ENCODE data around the gene NQO1.
"Not testable (repeated sequence)": the region's sequence is repeated elsewhere in the genome, so short reads cannot be mapped to it uniquely, and the experiment has no call there.

The NQO1 gene

DNA sequence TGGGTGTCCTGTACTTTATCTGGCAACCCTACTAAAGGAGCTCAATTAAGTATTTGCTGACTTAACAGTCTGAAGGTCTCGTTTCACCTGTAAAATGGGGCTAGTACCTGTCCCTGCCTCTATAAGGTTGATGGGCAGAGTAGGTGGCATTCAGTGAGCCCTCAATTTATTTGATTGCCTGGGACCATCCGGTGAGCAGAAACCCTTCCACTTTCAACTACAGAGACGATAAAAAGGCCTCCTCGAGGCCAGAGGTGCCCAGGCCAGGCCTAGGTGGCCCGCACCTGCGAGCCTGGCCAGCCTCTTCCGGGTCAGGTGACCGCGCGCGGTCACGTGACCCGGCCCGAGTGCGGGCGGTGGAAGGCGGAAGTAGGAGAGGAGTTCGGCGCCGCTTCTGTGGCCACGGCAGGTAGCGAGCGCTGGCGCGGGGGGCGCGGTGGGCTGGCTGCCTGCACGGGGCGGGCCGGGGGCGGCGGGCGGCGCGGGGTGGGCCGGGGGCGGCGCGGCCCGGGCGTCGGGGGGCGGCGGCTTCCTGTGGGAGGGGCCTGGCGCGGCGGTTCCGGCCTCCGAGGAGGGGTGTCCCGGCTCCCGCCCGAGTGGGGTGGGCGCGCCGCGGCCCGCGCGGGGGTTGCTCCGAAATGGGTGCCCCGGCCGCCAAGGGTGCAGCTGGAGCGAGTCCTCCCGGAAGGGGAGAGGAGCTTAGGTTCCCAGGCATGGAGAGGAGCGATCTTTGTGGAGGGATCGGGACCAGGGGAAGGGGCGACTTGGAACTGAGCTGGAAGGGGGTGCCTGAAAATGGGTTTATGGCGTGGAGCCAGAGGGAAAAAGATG lies 35.8 kb upstream of the NQO1 start, which contains the start of gene WWP2:
TSS of gene WWP2 (plus strand) at position 350 of the 831 bp plus-strand sequence. CDS start 24,679 bp downstream, outside the sequence.
- TF ChIP-seq, protein P1, sequence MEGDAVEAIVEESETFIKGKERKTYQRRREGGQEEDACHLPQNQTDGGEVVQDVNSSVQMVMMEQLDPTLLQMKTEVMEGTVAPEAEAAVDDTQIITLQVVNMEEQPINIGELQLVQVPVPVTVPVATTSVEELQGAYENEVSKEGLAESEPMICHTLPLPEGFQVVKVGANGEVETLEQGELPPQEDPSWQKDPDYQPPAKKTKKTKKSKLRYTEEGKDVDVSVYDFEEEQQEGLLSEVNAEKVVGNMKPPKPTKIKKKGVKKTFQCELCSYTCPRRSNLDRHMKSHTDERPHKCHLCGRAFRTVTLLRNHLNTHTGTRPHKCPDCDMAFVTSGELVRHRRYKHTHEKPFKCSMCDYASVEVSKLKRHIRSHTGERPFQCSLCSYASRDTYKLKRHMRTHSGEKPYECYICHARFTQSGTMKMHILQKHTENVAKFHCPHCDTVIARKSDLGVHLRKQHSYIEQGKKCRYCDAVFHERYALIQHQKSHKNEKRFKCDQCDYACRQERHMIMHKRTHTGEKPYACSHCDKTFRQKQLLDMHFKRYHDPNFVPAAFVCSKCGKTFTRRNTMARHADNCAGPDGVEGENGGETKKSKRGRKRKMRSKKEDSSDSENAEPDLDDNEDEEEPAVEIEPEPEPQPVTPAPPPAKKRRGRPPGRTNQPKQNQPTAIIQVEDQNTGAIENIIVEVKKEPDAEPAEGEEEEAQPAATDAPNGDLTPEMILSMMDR (IDR thresholded peaks at IDR 0.05; ENCODE audit: poor library complexity, severe bottlenecking) = no peak
- DNase-seq (ENCODE audit: low spot score) (peak; percentile 76), ATAC-seq (ENCODE audit: low read depth) (peak; percentile 77)
- Histone ChIP-seq H3K9me3 (ENCODE audit: severe bottlenecking) (no peaks in the 10 kb centered on the region), H3K4me1 (ENCODE audit: insufficient read depth, poor library complexity, severe bottlenecking) (peaks cover 5% of the 10 kb centered on the region), H3K27ac (ENCODE audit: poor library complexity, severe bottlenecking) (peak within 1 kb of the TSS; percentile 76), H3K4me3 (ENCODE audit: severe bottlenecking) (peak within 1 kb of the TSS; percentile 69), H3K27me3 (ENCODE audit: insufficient read depth, poor library complexity, severe bottlenecking) (no peaks in the 10 kb centered on the region), H3K36me3 (ENCODE audit: low read depth) (no peaks in the 10 kb centered on the region)

DNA sequence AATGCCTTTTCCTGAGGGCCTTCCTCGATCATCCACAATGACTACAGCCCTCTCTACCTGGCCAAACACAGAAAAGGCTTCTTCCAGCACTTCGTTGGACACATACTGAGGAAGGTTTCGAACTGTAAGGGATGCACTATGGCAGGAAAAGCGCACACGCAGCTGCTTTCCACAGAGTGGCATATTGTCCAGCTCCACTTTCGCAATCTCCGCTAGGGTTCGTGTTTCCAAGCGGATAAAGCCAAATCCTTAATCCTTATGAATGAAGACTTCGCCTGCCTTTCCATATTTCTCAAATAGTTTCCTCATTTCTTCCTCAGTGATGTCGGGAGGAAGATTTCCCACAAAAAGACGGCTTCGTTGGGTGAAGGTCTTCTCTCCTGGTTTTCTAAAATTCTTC lies 31.0 kb upstream of the NQO1 start:
- not testable (repeated sequence) for H3K9me3 ChIP-seq (ENCODE audit: severe bottlenecking); H3K4me3 ChIP-seq (ENCODE audit: severe bottlenecking); H3K36me3 ChIP-seq (ENCODE audit: low read depth); H3K27me3 ChIP-seq (ENCODE audit: insufficient read depth, poor library complexity, severe bottlenecking); DNase-seq (ENCODE audit: low spot score); H3K27ac ChIP-seq (ENCODE audit: poor library complexity, severe bottlenecking); H3K4me1 ChIP-seq (ENCODE audit: insufficient read depth, poor library complexity, severe bottlenecking); ATAC-seq (ENCODE audit: low read depth)

GRCh38 chr16:69756705-69757104 lies 30.3 kb upstream of the NQO1 start:
- no peaks in the 10 kb centered on the region for H3K9me3 ChIP-seq (ENCODE audit: severe bottlenecking)
- no peak for ATAC-seq (ENCODE audit: low read depth)
- TF ChIP-seq, protein P1 (IDR thresholded peaks at IDR 0.05; ENCODE audit: poor library complexity, severe bottlenecking) = no peak
- no peak overlapping the region for H3K27ac ChIP-seq (ENCODE audit: poor library complexity, severe bottlenecking)
- H3K4me3 ChIP-seq (ENCODE audit: severe bottlenecking) = no peak overlapping the region
- peaks cover 11% of the 10 kb centered on the region for H3K36me3 ChIP-seq (ENCODE audit: low read depth)
- no peaks in the 10 kb centered on the region for H3K27me3 ChIP-seq (ENCODE audit: insufficient read depth, poor library complexity, severe bottlenecking)
- no peak for DNase-seq (ENCODE audit: low spot score)
- H3K4me1 ChIP-seq (ENCODE audit: insufficient read depth, poor library complexity, severe bottlenecking) = peaks cover 3% of the 10 kb centered on the region

GRCh38 chr16:69754469-69755310 lies 28.3 kb upstream of the NQO1 start, which contains the start of gene NOB1:
TSS of gene NOB1 (minus strand) at chr16:69754926. CDS start at chr16:69754910, 16 bp downstream.
- peaks cover 29% of the 10 kb centered on the region for H3K36me3 ChIP-seq (ENCODE audit: low read depth)
- ATAC-seq (ENCODE audit: low read depth) (peak; percentile 97), DNase-seq (ENCODE audit: low spot score) (peak; percentile 92)
- H3K27ac ChIP-seq (ENCODE audit: poor library complexity, severe bottlenecking) = peak within 1 kb of the TSS; percentile 48
- no peaks in the 10 kb centered on the region for H3K27me3 ChIP-seq (ENCODE audit: insufficient read depth, poor library complexity, severe bottlenecking)
- no peaks in the 10 kb centered on the region for H3K4me1 ChIP-seq (ENCODE audit: insufficient read depth, poor library complexity, severe bottlenecking)
- peak within 1 kb of the TSS; percentile 85 for H3K4me3 ChIP-seq (ENCODE audit: severe bottlenecking)
- TF ChIP-seq, protein P1 (IDR thresholded peaks at IDR 0.05; ENCODE audit: poor library complexity, severe bottlenecking) = peak; percentile 99
- no peaks in the 10 kb centered on the region for H3K9me3 ChIP-seq (ENCODE audit: severe bottlenecking)

DNA sequence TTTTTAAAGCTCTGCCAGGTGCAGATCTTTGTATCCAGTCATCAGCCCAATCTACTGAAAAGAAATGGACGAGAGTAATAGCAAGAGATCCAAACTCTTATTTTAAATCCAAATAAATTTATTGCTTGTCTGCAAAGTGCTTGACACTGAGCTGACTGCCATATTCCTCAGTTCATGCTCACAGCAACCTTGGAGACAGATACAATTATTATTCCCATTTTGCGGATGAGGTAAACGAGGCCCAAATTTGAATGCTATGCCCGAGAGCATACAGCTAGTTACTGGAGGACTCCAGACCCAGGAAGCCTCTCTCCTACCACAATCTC lies 27.7 kb upstream of the NQO1 start:
- ATAC-seq (ENCODE audit: low read depth) (no peak; the same call in 2 of the 3 replicates), DNase-seq (ENCODE audit: low spot score) (no peak)
- Histone ChIP-seq H3K4me1 (ENCODE audit: insufficient read depth, poor library complexity, severe bottlenecking) (no peaks in the 10 kb centered on the region), H3K27ac (ENCODE audit: poor library complexity, severe bottlenecking) (peak overlapping the region; percentile 48), H3K9me3 (ENCODE audit: severe bottlenecking) (no peaks in the 10 kb centered on the region), H3K27me3 (ENCODE audit: insufficient read depth, poor library complexity, severe bottlenecking) (no peaks in the 10 kb centered on the region), H3K36me3 (ENCODE audit: low read depth) (peaks cover 35% of the 10 kb centered on the region), H3K4me3 (ENCODE audit: severe bottlenecking) (peak overlapping the region; percentile 85)
- TF ChIP-seq, protein P1 (IDR thresholded peaks at IDR 0.05; ENCODE audit: poor library complexity, severe bottlenecking) = no peak
